GM19372 (cell line): ENCODE data around the gene ZNF410.
"Not testable (repeated sequence)": the region's sequence is repeated elsewhere in the genome, so short reads cannot be mapped to it uniquely, and the experiment has no call there.

Source experiments
- ATAC-seq: cut with Tn5 transposase; IDR thresholded peaks from one replicate; pipeline ENCODE4 v1.9.1; 2021; ENCODE audit warnings: mild to moderate bottlenecking, low read depth, moderate library complexity; ENCODE audit not compliant: unreplicated experiment

The ZNF410 gene

GRCh38 chr14:73886449-73887317 is at the start of gene ZNF410:
TSS of gene ZNF410 (plus strand) at chr14:73886859. CDS start at chr14:73892176, 5,317 bp downstream.
- peak; percentile 94 for ATAC-seq

- ATAC-seq = not testable (repeated sequence)
These were observed 48.2 kb upstream of the ZNF410 start for GRCh38 chr14:73838293-73839034.

- no peak for ATAC-seq
These were observed 44.5 kb upstream of the ZNF410 start for GRCh38 chr14:73842201-73842600.

GRCh38 chr14:73842851-73843250 is 43.8 kb upstream of the ZNF410 start:
- no peak for ATAC-seq

- no peak for ATAC-seq
These were observed 43.4 kb upstream of the ZNF410 start for GRCh38 chr14:73843296-73843695.

- ATAC-seq = no peak
These were observed 39.7 kb upstream of the ZNF410 start for GRCh38 chr14:73846947-73847346.

GRCh38 chr14:73851000-73851399 is 35.7 kb upstream of the ZNF410 start:
- ATAC-seq = no peak

GRCh38 chr14:73851567-73852382 is 34.9 kb upstream of the ZNF410 start, which contains the start of gene PTGR2:
TSS of gene PTGR2 (plus strand) at chr14:73851831. CDS start at chr14:73858863, 7,032 bp downstream.
- peak; percentile 89 for ATAC-seq

- ATAC-seq = no peak
These were observed 27.5 kb upstream of the ZNF410 start for GRCh38 chr14:73859145-73859544.

GRCh38 chr14:73861073-73861472 is 25.6 kb upstream of the ZNF410 start:
- no peak for ATAC-seq

- ATAC-seq = no peak
These were observed 24.2 kb upstream of the ZNF410 start for GRCh38 chr14:73862480-73862879.

GRCh38 chr14:73863209-73863608 is 23.4 kb upstream of the ZNF410 start:
- ATAC-seq = no peak

- ATAC-seq = no peak
These were observed 21.0 kb upstream of the ZNF410 start for GRCh38 chr14:73865534-73866113.

GRCh38 chr14:73869754-73870153 is 16.9 kb upstream of the ZNF410 start:
- not testable (repeated sequence) for ATAC-seq

GRCh38 chr14:73870525-73871235 is 16.0 kb upstream of the ZNF410 start:
- no peak for ATAC-seq

- no peak for ATAC-seq
These were observed 13.0 kb upstream of the ZNF410 start for GRCh38 chr14:73873660-73874059.

GRCh38 chr14:73877790-73878189 is 8.9 kb upstream of the ZNF410 start:
- ATAC-seq = no peak

GRCh38 chr14:73878436-73878835 is 8.2 kb upstream of the ZNF410 start:
- no peak for ATAC-seq

- no peak for ATAC-seq
These were observed 7.6 kb upstream of the ZNF410 start for GRCh38 chr14:73879027-73879426.
